ENCODE measurements around the gene NCOA1. TPM values are rescaled to one million over a fixed set of nuclear protein-coding genes. Genes with fewer than 3 reads are reported as not detected.
"Not testable (repeated sequence)": the region's sequence is repeated elsewhere in the genome, so short reads cannot be mapped to it uniquely, and the experiment has no call there.

The NCOA1 gene
- total and polyA plus RNA-seq, 2 experiments from 2014 or later, result 6.7 to 9.1 TPM

DNA sequence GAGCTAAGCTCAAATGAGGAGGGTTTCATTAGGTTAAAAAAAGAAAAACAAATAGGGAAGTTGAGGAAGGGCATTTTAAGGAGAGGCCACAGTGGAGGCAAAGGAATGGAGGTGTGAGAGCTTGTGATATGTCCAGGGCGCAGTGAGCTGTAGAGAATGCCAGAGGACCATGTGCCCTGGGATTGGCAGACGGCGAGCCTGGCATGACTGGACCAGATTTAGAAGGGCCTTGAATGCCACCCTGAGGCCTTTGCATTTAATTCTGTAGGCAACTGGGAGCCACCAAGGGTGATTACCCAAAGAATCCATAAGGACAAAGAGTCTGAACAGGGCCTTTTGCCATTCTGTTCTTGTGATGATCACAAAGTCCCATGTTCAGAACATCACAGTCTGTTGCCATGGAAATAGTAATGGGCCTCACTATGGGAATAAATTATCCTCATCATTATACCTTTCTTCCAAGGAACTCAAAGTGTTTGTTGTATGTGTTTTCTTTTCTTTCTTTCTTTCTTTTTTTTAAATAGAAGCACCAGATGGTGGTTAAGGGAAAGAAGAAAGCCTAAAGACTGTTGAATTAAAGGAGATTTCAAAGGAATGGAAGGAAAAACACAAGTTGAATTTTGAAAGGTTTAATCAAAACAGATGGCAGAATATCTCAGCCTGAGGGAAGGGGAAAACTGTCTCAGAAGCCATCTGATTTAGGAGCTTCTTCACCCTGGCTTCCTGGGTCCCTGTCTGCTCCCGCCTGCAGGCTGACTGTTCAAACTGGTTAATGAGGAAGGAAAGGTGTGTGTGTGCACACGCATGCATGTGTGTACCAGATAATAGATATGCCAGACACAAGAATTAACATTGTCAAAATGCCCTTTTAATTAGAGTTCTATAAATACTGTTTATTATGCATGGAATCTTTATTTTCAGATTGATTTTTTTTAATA lies 31.6 kb upstream of the NCOA1 start:
- no peaks in the 10 kb centered on the region for H3K36me3 ChIP-seq
- no peaks in the 10 kb centered on the region for H3K9me3 ChIP-seq (ENCODE audit: low read depth)
- no peak overlapping the region for H3K27ac ChIP-seq
- H3K4me1 ChIP-seq (ENCODE audit: low read depth), result no peaks in the 10 kb centered on the region
- no peak overlapping the region for H3K4me3 ChIP-seq
- TF ChIP-seq, protein P1, sequence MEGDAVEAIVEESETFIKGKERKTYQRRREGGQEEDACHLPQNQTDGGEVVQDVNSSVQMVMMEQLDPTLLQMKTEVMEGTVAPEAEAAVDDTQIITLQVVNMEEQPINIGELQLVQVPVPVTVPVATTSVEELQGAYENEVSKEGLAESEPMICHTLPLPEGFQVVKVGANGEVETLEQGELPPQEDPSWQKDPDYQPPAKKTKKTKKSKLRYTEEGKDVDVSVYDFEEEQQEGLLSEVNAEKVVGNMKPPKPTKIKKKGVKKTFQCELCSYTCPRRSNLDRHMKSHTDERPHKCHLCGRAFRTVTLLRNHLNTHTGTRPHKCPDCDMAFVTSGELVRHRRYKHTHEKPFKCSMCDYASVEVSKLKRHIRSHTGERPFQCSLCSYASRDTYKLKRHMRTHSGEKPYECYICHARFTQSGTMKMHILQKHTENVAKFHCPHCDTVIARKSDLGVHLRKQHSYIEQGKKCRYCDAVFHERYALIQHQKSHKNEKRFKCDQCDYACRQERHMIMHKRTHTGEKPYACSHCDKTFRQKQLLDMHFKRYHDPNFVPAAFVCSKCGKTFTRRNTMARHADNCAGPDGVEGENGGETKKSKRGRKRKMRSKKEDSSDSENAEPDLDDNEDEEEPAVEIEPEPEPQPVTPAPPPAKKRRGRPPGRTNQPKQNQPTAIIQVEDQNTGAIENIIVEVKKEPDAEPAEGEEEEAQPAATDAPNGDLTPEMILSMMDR (IDR thresholded peaks at IDR 0.05; ENCODE audit: low read depth, low read length), result no peak
- peaks cover 74% of the 10 kb centered on the region for H3K27me3 ChIP-seq
- DNase-seq (ENCODE audit: low read depth in 1 of 2, low spot score in 1 of 2), result no peak

DNA sequence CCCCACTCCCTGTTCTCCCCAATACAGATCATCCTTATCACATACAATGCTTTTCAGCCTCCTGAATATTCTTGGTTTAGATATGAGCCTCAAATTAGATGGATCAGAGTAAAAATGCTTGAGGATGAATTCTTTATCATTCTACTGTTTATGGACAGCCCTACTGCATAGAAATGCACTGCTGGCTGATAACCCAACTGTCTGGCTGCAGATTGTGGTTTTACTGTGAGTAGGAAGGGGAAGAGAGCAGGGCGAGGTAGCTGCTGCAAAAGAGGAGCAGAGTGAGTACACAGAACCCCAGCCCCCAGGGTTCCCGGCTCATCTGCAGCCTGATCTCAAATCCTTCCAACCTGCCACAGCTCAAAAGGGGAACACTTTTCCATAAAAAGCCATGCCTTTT lies 29.4 kb upstream of the NCOA1 start:
- TF ChIP-seq, protein P1 (IDR thresholded peaks at IDR 0.05; ENCODE audit: low read depth, low read length), result no peak
- H3K27ac ChIP-seq, result no peak overlapping the region
- no peaks in the 10 kb centered on the region for H3K36me3 ChIP-seq
- H3K4me3 ChIP-seq, result no peak overlapping the region
- peaks cover 69% of the 10 kb centered on the region for H3K27me3 ChIP-seq
- H3K9me3 ChIP-seq (ENCODE audit: low read depth), result no peaks in the 10 kb centered on the region
- DNase-seq (ENCODE audit: low read depth in 1 of 2, low spot score in 1 of 2), result no peak
- H3K4me1 ChIP-seq (ENCODE audit: low read depth), result no peaks in the 10 kb centered on the region

DNA sequence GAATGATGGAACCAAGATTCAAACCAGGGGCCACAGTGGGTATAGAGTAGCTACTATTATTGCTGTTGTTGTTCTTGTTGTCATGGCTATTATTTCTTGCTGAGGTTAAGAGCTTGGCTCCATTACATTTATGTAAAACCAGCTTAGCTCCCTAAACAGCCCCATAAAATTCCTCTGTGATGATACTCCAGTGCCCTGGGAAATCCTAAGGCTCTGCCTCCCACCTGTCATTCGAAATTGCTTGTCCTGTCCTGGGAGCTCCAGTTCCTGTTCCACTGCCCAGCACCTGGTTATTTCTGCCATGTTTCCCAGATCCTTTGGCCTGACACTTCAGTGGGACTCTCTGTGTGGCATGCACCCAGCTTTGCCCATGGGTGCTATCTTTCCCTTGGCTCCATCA lies 27.8 kb upstream of the NCOA1 start:
- H3K27me3 ChIP-seq, result peaks cover 60% of the 10 kb centered on the region
- no peak overlapping the region for H3K4me3 ChIP-seq
- no peaks in the 10 kb centered on the region for H3K9me3 ChIP-seq (ENCODE audit: low read depth)
- DNase-seq (ENCODE audit: low read depth in 1 of 2, low spot score in 1 of 2), result no peak
- TF ChIP-seq, protein P1 (IDR thresholded peaks at IDR 0.05; ENCODE audit: low read depth, low read length), result no peak
- no peaks in the 10 kb centered on the region for H3K36me3 ChIP-seq
- no peaks in the 10 kb centered on the region for H3K4me1 ChIP-seq (ENCODE audit: low read depth)
- no peak overlapping the region for H3K27ac ChIP-seq

DNA sequence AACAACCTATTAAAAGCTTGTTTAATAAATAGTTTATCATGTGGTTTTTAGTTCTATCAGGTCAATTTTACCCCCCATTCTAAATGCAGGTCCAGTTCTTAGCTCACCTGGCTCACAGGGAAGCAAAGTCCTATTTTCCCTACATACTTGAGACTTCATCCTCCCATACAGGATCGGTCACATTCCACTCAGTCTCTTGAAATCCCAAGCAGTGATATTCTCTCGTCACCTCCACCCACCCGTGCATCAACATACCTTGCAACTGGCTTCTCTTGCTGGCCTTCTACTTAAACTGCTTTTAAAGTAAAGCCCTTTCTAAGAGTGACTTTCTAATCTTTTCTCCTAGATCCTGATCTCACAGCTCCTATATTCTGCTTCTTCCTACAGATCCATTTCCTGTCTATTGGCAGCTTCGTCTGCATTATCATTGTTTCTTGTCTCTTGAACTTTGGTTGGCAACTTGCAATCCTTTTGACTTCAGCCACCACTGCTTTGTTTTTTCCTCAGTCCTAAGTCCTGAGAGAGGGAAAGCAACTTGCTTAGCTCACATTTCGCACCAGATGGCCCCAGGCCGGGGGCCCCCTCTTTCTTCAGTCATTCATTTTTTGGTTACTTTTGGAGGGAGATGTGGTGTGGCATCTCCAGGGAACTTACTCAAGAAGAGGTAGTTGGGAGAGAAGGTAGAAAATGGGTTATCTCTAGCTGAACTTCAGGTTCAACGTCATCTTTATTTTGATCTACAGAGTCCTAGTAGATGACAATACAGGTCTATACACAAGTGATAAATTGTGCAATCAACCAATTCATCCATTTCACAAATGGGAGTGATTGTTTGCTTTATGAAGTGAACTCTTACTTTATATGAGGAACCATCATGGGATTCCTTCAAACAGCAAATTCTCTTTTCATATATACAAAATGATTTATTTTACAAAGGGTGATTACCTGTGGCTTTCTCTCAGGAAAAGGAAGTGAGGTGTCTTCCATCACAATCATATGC lies 23.9 kb upstream of the NCOA1 start:
- no peak for DNase-seq (ENCODE audit: low read depth in 1 of 2, low spot score in 1 of 2)
- H3K9me3 ChIP-seq (ENCODE audit: low read depth), result no peaks in the 10 kb centered on the region
- TF ChIP-seq, protein P1 (IDR thresholded peaks at IDR 0.05; ENCODE audit: low read depth, low read length), result no peak
- peaks cover 48% of the 10 kb centered on the region for H3K27me3 ChIP-seq
- H3K4me1 ChIP-seq (ENCODE audit: low read depth), result no peaks in the 10 kb centered on the region
- no peak overlapping the region for H3K27ac ChIP-seq
- H3K4me3 ChIP-seq, result no peak overlapping the region
- no peaks in the 10 kb centered on the region for H3K36me3 ChIP-seq

DNA sequence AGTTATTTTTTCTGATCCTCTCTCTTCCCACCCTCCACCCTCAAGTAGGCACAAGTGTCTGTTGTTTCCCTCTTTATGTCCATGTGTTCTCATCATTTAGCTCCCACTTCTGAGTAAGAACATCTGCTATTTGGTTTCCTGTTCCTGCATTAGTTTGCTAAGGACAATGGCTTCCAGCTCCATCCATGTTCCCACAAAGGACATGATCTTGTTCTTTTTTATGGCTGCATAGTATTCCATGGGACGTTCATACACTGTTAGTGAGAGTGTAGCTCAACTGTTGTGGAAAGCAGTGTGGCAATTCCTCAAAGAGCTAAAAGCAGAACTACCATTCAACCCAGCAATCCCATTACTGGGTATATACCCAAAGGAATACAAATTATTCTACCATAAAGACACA lies 22.6 kb upstream of the NCOA1 start:
- not testable (repeated sequence) for DNase-seq (ENCODE audit: low read depth in 1 of 2, low spot score in 1 of 2); H3K4me1 ChIP-seq (ENCODE audit: low read depth); H3K36me3 ChIP-seq; H3K9me3 ChIP-seq (ENCODE audit: low read depth); H3K4me3 ChIP-seq; H3K27ac ChIP-seq
- peaks cover 37% of the 10 kb centered on the region for H3K27me3 ChIP-seq

Measured in cardiac muscle cell (in vitro differentiated cells and primary cell).